NB4 (cell line): ENCODE measurements around the gene RASA4.
"Not testable (repeated sequence)": the region's sequence is repeated elsewhere in the genome, so short reads cannot be mapped to it uniquely, and the experiment has no call there.

Experiments used
- POLR2A ChIP-seq: IDR thresholded peaks from 2 replicates; pipeline ENCODE4 v1.6.1; 2011; ENCODE audit warnings: mild to moderate bottlenecking; ENCODE audit not compliant: insufficient read length; ENCODE audit errors: extremely low read depth
- TF ChIP-seq, protein P1 (sequence below): IDR thresholded peaks from one replicate; pipeline ENCODE4 v1.5.1; 2012; ENCODE audit warnings: low read depth, low read length

DNA sequence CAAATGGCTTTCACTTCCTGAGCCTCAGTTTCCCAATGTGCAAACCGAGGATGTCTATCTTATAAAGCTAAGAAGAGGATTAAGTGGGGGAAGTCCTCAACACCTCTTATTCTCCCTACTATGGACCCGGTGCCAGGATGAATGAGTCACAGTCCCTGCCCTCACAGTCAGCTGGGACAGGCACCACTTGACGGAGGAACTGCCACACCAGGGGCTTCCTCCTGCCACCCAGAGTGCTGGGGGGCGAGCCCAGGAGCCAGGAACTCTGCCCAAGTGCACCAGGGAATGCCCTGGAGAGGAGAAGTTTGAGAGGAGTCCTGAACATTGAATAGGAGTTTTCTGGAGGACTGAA, 2.2 kb downstream of the RASA4 start:
- not testable (repeated sequence) for TF ChIP-seq POLR2A
- TF ChIP-seq, protein P1, sequence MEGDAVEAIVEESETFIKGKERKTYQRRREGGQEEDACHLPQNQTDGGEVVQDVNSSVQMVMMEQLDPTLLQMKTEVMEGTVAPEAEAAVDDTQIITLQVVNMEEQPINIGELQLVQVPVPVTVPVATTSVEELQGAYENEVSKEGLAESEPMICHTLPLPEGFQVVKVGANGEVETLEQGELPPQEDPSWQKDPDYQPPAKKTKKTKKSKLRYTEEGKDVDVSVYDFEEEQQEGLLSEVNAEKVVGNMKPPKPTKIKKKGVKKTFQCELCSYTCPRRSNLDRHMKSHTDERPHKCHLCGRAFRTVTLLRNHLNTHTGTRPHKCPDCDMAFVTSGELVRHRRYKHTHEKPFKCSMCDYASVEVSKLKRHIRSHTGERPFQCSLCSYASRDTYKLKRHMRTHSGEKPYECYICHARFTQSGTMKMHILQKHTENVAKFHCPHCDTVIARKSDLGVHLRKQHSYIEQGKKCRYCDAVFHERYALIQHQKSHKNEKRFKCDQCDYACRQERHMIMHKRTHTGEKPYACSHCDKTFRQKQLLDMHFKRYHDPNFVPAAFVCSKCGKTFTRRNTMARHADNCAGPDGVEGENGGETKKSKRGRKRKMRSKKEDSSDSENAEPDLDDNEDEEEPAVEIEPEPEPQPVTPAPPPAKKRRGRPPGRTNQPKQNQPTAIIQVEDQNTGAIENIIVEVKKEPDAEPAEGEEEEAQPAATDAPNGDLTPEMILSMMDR: not testable (repeated sequence)
